ENCODE measurements around the gene FYN.

Gene FYN

DNA sequence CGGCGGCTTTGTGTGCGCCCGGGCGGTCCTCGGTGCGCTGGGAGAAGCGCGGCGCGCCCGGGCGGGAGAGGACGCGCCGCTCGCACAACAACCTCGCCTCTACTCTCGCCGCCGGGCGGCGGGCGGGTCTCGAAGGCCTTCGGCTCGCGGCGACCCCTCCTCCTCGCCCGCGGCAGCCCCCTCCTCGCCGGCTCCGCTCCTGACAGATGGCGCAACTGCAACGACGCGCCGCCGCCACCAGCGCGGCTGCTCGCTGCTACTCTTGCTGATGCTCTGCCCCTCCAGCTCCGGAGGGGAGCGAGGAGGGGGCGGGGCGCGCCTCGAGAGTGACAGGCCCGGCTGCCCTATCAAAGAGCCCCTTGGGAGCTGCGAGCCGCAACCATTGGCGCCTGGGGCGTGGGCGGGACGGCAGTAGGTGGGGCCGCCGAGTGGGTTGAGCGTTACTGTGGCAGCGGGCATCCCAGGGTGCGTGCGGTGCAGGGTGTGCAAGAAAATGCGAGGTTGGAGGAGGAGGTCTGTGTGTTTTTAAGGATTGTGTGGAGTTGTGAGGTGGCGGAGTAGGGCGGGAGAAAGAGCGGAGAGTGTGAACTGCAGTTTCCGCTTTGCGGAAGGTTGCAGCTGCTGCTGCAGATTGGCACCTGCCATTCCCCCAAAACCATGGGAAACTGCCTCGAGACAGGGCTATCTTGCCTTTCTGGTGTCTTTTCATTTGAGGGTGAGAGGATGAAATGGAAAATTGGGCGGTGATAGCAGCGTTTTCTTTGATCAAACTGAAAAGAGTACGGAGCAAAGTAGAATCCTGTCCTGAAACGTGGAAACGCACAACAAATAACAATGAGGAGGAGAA is at the start of gene FYN:
FYN (minus strand) TSS at position 275 of the 847 bp plus-strand sequence. CDS start 153,401 bp downstream, outside the sequence.
- TF ChIP-seq, protein P1, sequence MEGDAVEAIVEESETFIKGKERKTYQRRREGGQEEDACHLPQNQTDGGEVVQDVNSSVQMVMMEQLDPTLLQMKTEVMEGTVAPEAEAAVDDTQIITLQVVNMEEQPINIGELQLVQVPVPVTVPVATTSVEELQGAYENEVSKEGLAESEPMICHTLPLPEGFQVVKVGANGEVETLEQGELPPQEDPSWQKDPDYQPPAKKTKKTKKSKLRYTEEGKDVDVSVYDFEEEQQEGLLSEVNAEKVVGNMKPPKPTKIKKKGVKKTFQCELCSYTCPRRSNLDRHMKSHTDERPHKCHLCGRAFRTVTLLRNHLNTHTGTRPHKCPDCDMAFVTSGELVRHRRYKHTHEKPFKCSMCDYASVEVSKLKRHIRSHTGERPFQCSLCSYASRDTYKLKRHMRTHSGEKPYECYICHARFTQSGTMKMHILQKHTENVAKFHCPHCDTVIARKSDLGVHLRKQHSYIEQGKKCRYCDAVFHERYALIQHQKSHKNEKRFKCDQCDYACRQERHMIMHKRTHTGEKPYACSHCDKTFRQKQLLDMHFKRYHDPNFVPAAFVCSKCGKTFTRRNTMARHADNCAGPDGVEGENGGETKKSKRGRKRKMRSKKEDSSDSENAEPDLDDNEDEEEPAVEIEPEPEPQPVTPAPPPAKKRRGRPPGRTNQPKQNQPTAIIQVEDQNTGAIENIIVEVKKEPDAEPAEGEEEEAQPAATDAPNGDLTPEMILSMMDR (IDR thresholded peaks at IDR 0.05; ENCODE audit: extremely low read depth, insufficient read depth, missing control alignments), result peak; percentile 22
- in situ Hi-C loops (cut with MboI; ENCODE audit: low pct_unique_long_range_greater_than_20kb, low sequenced_read_pairs, unreplicated experiment), result no loop called here
- DNase-seq (ENCODE audit: low spot score), result peak; percentile 99

DNA sequence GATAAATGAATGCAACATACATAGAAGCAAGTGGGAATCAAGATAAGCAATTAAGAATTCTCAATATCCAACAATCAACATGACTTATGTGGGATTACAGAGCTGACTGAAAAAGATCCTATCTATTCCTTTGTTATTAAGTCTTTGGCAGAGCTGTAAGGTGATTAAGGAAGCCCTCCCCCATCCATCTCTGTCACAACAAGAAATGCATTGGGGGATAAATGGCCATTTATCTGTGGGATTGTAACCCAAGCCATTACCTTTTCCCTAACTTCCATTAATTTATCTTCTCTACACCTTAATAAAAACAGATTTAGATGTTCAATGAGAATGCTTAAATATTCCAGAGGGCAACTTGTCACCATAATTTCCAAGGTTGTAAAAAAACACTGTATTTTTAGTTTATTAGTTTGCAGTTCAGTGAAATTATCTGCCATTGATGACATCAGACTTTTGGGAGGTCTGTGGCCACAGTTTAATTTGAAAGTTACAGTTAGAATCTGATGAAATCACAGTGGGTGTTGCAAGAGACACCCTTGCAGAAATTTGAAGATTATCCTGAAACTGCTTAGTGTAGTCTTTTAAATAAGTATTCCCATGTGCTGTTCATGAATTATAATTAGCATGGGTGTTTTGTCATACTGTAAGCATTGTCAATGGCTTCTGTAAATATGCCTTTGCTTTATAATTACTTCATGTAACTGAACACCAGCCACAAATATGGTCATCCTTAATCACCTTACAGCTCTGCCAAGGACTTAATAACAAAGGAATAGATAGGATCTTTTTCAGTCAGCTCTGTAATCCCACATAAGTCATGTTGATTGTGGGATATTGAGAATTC is 49.4 kb upstream of the FYN start:
- TF ChIP-seq, protein P1 (IDR thresholded peaks at IDR 0.05; ENCODE audit: extremely low read depth, insufficient read depth, missing control alignments), result no peak
- no peak for DNase-seq (ENCODE audit: low spot score)

DNA sequence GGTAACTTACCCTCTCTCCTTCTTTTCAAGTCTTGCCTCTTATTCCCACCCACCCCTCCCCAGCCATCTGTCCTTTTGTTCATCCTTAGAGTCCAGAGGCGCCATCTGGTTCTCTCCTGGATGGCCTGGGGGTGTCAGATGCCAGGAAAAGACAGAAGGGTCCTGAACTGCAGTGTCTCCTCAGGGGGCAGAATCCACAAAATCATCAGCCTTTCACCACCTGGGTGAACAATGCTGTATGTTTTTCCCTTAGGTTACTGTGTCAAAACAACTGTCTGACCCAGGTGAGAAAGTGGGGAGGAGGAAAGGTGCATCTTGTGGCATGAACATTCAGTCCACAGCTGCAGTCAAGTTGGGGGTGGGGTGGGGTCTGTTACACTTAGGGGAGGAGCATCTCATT is 47.9 kb upstream of the FYN start:
- DNase-seq (ENCODE audit: low spot score), result no peak
- in situ Hi-C loops (cut with MboI; ENCODE audit: low pct_unique_long_range_greater_than_20kb, low sequenced_read_pairs, unreplicated experiment), result no loop called here
- TF ChIP-seq, protein P1 (IDR thresholded peaks at IDR 0.05; ENCODE audit: extremely low read depth, insufficient read depth, missing control alignments), result no peak

More for the DNA sequence above, 49.4 kb upstream of the FYN start:
- in situ Hi-C loops (cut with MboI; ENCODE audit: low pct_unique_long_range_greater_than_20kb, low sequenced_read_pairs, unreplicated experiment), result no loop called here

DNA sequence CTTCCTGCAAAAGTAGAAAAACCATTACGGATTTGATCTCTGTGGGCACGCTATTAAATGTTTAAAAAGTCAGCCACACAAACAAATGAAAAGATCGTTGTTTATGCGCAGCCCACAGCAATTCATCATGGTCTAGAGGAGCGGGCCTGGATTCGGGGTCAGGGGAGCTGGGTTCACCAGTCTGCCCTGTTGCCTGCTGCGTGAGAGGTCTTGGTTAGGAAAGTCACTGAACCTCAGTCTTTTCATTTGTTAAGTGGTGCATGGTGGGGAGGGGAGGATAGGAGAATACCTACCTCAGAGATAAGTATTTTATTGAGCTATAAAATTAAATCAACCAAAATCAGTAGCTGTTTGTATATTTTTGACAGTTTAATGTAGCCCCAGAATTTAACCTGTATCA is 47.3 kb upstream of the FYN start:
- TF ChIP-seq, protein P1 (IDR thresholded peaks at IDR 0.05; ENCODE audit: extremely low read depth, insufficient read depth, missing control alignments), result no peak
- no peak for DNase-seq (ENCODE audit: low spot score)
- in situ Hi-C loops (cut with MboI; ENCODE audit: low pct_unique_long_range_greater_than_20kb, low sequenced_read_pairs, unreplicated experiment), result no loop called here

DNA sequence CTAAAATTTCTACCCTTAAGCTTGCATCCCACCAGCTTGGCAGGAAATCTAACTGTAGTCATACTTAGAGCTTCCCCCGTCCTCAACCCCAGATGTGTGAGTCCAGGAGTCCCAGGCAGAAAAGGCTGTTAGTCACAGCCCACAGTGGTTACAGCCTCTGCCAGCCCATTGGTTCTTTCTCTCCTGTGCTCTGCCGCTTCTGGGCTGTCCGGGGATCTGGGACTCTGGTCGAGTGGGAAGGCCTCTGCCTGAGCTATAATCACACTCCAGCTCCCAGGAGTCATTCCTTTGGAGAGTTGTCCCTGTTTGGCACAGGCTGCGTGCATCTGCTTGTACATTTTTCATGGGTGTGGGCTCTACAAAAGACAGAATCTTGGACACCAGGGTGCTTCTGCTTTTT is 45.6 kb upstream of the FYN start:
- no peak for DNase-seq (ENCODE audit: low spot score)
- in situ Hi-C loops (cut with MboI; ENCODE audit: low pct_unique_long_range_greater_than_20kb, low sequenced_read_pairs, unreplicated experiment), result no loop called here
- TF ChIP-seq, protein P1 (IDR thresholded peaks at IDR 0.05; ENCODE audit: extremely low read depth, insufficient read depth, missing control alignments), result no peak

DNA sequence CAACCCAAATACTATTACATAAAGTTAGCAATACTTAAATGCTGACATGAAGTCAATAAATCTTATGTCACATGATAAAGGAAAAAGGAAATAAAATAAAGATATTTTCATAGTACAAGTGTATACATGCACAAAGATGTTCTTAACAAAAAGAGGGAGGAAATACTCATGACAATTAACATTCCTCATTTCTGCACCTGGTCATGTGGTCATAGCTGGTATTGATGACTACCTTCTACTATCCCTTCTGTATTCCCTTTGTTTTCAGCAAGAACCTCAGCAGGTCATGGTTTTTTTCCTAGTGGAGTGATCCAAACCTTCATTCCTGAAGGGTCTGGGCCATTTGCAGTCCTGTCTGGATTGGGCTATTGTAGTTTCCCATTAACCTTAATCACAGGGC is 43.5 kb upstream of the FYN start:
- TF ChIP-seq, protein P1 (IDR thresholded peaks at IDR 0.05; ENCODE audit: extremely low read depth, insufficient read depth, missing control alignments), result no peak
- DNase-seq (ENCODE audit: low spot score), result no peak
- in situ Hi-C loops (cut with MboI; ENCODE audit: low pct_unique_long_range_greater_than_20kb, low sequenced_read_pairs, unreplicated experiment), result no loop called here
